ENCODE measurements around the gene SETD3.

GRCh38 chr14:99479906-99480869 is at the start of gene SETD3:
- peak in 3 of 7 experiments; percentile 15 to 23 (median 21) for TF ChIP-seq CTCF (IDR thresholded peaks at IDR 0.05)
- TF ChIP-seq POLR2A (IDR thresholded peaks at IDR 0.05) = peak; percentile 21 to 47 (median 39)
